Glomerular endothelial cell (primary cell): ENCODE results near the gene LRP5. TPM values are rescaled to one million over a fixed set of nuclear protein-coding genes. Genes with fewer than 3 reads are reported as not detected.
A peak's percentile ranks its signal among the peaks of the same experiment; 100 is the strongest.

Experiments
- DNase-seq: peaks from one replicate; pipeline ENCODE4 v3.0.0-alpha.2; 2011; ENCODE audit warnings: low read depth, low spot score; ENCODE audit errors: extremely low read depth
- total RNA-seq: library from RNA; depleted of rRNA; stranded (reverse); fragments of >200 nt; gene quantifications from 2 replicates; pipeline ENCODE4 v1.2.3, GENCODE V29; 2015

The LRP5 gene
- total RNA-seq: 39.3 and 72.2 TPM in 2 replicates

DNA sequence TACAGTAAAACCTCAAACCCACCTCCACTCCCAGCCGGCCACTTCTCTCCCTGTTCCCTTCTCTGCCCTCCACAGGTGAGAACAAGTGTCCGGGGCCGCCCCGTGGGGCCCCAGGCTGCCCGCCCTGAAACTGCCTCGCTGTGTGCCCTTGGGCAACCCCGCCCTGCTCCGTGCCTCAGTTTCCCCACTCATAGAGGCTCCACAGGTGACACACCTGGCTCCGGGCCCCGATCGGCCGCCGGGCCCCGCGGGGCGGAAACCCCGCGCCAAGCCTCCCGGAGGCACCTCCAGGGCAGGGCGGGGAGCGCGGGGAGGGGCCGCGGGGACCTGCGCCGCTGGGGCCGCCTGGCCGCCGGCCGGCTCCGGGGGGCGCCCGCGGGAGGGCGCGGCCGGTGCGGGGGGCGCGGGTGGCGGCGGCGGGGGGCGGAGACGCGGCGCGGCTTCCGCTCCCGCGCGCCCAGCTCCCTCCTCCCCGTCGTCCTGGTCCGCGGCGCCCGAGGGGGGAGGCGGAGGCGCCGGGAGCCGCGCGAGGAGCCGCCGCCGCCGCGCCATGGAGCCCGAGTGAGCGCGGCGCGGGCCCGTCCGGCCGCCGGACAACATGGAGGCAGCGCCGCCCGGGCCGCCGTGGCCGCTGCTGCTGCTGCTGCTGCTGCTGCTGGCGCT, at the start of gene LRP5:
TSS of gene LRP5 (plus strand) at position 475 of the 663 bp plus-strand sequence. CDS start at position 599, 124 bp downstream.
- DNase-seq: no peak

DNA sequence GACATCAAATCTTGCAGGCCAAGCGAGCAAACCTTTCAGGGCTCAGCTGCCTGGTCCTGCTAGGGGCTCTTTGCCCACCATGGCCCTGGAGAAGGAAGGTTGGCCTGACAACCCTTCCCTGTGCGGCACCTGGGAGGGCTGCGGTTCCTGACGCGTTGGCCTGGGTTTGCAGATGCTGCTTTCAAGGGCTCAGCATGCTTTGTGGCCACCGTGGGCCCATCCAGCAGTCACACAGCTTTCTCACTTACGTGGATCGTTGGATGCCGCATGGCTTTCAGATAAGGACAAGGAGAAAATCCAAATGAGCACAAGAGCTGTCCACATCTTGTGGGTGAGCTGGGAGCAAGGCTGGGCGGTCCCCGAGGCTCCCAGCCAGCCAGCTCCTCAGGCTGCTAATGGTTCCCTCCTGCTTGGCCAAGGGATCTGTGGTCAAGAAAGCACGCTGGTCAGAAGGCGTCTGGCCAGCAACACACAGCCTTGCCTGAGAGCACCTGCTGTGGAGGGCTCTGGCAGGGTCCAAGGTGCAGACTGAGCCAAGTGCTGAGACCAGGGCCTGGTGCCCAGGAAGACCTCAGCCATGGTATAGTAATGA, 48.9 kb upstream of the LRP5 start:
- no peak for DNase-seq

DNA sequence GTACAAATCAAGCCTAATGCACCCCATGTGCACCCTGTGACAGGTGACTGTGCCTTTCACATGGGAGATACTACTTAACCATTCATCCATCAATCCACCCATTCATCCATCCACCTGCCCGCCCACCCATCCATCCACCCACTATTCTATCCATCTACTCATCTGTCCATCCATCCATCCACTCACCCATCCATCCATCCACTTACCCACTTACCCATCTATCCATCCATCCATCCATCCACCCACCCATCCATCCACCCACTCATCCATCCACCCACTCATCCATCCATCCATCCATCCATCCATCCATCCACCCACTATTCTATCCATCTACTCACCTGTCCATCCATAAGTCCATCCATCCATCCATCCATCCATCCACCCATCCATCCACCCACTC, 48.1 kb upstream of the LRP5 start:
- DNase-seq: no peak

DNA sequence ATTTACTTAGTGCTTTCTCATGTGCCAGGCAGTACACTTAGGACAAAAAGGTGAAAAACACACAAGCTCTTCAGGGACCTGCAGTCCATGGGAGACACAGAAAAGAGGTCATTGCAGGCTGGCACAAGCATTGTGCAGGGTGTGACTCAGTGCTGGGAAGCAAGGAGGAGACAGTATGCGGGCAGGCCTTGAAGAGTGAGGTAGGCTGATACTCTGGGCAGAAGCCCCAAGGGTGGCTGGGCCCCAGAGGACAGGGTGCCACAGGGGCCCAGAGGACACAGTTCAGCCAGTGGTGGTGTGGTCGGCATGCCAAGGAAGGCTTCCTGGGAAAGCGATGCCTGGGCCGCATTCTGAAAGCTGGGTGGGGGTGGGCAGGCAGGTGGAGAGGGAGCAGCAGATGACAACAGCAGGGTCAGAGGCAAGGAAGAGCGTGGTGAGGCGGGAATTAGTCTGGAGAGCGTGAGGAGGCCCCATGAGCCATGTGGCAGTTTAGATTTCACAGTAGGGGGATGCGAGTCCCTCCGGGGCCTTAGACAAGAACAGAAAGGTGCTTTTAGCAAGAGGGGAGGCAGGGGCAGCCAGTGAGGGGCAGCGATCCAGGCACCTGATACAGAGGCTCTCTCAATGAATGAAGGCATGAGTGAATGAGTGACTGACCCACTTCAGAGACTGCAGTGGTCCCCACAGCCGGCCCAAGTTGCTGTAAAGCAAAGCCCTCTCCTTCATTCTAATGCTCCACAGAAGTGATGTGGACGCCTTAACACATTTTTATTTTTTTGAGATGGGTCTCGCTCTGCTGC, 47.5 kb upstream of the LRP5 start:
- DNase-seq: no peak

DNA sequence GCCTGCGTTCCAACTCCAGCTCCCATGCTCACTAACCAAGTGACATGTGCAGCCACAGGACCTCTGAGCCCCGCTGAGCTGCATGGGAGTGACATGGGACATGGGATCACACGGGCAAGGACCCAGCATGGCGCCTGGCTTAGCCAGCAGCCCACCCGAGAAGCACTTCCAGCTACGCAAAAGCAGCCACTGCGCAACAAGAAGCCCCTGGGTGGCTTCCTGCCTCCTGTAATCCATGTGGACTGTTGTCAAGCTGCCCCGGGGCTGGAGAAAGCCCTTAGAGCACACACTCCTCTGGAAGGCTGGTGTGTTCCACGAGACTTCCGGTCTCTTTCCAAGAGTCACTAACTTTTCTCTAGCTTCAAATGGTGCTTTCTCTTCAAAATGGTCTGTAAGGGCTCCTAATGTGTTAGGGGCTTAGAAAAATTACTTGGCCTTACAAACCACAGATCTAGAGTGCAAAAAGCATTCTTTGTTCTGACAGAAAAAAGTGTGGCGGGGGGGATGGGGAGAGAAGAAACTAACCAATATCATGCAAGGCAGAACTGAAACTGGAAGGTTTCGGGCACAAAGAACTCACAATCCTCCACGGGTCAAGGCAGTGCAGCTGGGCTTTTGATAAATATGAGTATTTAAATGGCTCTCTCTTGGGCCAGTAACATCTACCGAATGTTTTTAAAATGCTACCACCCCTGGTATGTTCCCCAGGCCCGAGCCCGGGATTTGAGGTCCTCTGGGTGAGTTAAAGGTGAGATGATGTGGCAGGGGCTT, 46.1 kb upstream of the LRP5 start:
- no peak for DNase-seq

DNA sequence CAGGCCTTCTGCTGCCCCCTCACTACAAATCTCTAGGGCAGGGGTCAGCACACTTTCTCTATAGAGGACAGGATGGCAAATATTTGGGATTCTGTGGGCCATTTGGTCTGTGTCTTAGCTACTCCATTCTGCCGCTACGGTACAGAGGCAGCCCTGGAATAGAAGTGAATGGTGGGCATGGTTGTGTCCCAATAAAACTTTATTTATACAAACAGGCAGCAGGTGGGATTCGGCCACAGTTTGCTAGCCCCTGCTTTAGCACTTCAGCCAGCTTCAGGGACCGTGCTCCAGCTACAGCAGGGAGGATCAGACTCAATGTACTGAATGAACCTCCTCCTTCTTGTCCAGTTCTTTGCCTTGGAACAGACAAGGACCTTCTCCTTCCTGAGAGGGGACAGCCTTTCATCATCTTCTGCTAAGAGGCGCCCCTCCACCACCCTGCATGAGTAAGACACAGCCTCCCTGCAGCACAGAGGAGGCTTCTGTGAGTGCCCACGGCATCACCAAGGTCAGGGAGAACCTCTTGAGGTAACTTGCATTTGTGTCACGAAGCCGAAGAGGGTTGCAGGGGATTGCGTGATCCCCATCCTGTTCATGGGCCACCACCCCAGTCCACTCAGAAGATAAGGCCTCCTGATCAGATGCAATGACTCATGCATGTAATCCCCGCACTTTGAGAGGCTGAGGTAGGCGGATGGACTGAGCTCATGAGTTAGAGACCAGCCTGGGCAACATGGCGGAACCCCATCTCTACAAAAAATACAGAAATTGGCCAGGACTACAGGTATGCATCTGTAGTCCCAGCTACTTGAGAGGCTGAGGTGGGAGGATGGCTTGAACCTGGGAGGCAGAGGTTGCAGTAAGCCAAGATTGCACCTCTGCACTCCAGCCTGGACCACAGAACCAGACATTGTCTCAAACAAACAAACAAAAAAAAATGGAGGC, 45.2 kb upstream of the LRP5 start:
- no peak for DNase-seq

DNA sequence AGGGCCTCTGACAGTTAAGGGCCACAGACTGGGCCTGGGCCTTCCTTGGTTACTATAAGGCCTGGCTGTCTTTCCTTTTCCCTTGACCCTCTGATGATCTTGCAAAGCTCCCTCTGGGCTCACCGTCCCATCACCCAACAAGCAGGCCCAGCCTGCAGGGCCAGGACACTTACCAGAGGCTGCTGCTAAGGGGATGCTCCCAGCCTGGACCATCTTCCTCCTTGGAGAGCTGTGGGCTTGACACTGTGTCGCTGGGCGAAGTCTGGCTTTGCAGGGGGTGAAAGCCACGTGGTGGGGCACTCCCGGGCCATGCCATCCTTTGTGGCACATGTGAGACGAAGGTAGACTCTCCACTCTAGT, 44.5 kb upstream of the LRP5 start:
- no peak for DNase-seq

DNA sequence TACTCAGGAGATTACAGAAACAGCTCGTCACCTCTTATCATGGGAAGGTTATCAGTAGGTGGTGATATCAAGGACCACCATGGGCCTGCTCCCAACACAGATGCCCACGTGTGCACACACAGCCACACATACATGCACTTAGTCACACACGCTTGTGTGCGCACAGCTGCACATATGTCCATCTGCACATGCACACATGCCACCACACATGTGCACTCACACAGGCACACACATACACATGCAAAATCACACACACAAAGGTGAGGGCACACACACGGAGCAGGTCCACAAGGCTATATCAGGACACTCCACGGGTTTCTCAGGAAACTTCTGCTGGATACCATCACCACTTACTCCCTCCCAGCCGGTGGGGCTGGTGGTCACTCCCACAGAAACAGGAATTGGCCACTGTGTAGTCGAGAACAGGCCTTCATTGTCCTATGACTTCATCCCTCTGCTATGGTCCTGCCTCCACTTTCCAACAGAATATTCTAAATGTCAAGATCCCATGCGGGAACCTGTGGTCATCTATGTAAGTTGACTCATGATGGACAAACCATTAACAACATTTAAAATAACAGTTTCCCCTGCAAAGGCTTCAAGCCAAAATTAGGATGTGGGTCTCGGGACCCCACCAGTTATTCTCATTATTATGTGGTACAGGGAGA, 42.8 kb upstream of the LRP5 start:
- no peak for DNase-seq

DNA sequence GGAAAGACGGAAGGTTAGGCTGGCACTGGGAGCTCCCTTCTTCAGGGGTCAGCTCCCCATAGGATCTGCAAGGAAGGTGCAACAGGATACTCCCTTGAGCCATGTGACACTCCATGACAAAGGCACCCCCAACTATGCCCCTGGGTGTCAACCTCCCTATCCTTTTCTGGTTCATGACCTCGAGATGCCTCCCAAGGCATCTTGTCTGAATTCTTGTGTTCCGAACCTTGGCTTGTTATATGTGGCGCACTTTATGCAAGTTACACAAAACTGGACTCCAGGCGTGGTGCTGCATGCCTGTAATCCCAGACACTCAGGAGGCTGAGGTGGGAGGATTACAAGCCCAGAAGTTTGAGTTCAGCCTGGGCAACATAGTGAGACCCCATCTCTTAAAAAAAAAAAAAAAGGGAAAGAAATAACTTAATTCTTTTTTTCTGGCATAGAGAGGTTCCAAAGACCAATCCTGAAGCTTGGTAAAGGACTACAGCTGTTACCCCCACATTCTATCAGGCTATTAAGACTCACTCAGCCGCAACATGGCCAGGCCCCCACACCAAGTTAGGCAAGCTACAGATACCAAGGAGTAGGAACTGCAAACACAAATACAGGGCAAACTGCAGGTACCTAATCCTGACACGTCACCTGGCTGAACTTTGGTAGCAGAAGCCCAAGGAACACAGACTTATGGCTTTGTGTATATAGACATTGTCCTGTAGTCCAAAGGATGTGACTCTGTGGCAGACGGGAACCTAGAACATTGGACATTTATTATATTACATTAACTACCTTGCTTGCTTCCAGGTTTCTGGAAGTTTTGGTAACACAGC, 42.0 kb upstream of the LRP5 start:
- DNase-seq: no peak

DNA sequence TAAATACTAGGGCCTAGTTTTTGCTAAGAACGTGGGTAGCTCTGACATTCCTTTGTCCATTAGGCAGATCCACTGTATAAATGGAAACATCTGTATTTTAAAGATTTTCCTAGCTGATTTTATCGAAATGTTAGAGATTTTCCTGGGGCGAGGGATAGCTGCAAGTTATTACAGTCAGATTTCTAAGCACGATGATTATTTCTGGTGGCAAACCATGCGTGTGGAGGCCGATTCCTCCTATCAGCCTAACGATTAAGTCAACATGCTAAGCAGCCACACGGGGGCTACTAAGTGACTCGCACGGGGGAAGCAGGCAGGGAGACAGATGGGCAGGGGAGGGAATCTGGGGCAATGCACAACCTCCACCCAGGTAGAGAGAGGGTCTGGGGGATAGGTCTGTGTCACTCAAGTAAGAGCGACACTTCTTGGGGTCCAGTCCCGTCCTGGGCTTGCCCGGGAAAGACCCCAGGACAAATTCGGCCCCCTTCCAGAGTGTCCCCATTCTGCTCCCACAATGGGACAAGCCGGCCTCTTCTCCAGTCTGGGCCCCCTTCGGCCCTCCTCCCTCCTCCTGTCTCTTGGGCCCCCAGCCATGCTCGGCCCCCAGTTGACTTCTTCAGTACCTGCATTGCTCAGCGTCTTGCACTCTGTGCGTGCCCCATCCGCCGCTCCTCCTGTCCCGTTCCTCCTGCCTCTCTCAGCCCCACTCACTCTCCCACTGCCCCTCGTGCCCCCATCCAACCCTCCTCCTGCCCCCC, 41.2 kb upstream of the LRP5 start:
- DNase-seq: peak; percentile 29

DNA sequence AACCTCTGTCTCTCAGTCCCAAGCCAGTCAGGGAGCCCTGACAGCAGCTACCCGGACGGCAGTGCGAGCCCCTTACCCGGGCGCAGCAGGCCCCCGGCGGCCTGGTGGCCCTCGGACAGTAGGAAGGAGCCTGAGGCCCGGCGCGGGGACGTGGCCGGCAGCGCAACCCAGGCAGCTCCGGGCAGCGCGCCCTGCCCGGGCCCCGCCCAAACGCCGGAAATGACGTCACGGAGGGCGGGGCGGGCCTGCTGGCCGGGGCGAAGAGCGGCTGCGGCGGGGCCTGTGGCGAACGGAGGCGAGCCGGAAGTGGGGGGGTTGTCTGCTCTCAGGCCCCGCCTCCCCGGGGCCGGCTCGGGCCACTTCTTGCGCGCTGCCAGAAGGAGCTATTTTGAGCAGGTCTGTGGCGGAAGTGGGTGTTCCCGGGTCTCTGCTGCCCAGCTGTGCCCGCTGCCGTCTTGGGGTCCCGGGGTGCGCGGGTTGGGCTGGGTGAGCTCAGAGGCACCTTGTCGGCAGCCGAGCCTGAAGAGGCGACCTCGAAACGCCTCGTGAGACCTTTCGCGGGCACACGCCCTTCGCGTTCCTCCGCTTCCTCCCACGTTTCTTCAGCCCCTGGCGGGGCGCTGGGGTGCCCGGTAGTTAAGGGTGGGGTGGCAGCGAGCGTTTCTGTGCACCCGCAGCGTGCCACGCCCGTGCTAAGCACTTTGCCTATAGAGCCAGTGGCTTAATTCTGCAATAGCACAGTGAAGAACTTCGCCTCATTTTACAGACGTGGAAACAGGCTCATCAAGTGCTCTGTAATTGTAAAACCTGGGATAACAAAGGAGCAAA, 40.4 kb upstream of the LRP5 start, which contains the start of gene C11orf24:
TSS of gene C11orf24 (minus strand) at position 193 of the 828 bp plus-strand sequence. CDS start 8,206 bp downstream, outside the sequence.
- no peak for DNase-seq

DNA sequence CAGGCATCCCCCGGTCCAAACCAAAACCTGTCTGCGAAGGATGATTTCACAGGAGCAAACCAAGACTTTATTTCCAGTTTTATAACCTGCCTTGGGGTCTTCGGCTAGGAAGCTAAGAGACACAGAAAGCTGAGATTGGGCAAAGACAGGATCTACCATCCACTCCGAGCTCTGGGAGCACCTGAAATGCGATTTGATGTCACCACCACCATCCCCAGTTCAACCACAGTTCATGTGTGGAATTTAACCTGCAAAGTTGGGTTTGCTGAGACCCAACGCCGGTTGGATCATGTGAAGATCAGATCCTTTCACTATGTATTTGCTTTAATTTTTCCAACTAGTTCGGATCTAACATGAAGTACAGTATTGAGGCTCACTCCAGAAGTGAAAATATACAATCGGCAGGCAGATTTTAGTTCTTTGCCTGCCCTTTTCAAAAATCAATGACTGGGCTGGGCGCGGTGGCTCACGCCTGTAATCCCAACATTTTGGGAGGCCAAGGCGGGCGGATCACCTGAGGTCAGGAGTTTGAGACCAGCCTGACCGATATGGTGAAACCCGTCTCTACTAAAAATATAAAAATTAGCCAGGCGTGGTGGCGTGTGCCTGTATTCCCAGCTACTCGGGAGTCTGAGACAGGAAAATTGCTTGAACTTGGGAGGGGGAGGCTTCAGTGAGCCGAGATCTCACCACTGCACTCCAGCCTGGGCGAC, 39.2 kb upstream of the LRP5 start:
- no peak for DNase-seq

DNA sequence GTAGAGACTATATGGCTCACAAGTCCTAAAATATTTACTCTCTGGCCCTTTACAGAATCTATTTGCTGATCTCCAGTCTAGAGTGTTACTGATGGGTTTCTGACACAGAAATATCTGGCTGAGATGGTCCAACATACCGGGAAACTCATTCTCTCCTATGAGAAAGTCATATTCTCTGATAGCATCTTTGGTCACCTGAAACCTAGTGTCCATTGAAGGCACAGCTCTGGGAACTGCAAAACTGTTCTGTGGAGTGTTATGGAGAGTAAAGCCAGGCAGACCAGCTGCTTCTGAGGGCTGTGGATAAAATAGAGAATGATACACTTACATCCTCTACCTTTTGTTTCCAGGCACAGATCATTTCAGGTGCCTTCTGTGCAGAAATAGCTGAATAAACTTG, 38.1 kb upstream of the LRP5 start:
- no peak for DNase-seq

DNA sequence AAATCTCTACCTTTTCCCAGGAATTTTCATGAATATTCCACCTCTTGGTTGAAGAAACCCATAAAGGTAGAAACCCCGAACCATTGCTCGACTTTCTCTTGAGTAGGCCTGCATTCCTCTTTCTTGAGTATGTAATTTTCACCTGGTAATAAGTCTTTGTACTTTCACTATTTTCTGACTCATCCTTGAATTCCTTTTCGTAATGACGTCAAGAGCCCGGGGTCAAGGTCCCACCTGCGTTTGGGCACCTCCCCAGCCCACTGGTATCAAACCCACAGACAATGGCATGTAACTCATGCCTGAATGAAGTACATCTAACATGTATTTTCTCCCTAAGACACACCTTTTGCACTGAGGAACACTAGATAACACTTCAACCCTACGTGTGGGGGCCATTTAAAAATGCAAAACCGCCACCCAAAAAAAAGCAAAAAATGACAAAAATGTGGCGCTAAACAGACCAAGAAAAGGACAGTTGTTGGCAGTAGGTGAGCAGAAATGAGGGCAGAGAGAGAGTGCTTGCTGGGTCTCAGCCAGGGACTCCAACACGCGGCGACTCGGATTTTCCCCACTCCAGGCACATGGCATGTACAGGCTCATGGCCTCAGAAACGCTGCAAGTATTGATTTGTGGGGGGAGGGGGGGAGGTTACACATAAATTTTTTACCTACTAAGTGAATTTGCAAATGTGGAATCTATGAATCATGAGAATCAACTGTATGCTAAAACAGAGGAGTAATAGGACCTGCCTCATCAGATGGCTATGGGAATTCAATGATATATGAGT, 36.5 kb upstream of the LRP5 start:
- no peak for DNase-seq

DNA sequence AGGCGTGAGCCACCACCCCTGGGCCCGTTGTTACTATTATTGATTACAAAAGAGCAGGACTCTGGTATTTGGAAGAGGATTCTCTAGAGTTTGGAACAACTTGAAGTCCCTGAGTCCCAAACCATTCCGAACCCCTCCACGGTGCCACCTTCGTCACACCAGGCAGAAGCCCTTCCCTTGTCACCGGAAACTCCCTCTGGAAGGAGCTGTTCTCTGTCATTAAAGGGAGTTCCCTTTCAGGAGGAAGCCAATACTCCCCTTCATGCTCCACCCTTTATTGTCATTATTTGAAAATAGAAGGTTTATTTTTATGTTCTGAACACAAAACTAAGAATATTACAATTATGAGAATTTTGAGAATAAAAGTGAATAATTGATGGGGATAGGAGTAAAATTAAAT, 35.5 kb upstream of the LRP5 start:
- no peak for DNase-seq

DNA sequence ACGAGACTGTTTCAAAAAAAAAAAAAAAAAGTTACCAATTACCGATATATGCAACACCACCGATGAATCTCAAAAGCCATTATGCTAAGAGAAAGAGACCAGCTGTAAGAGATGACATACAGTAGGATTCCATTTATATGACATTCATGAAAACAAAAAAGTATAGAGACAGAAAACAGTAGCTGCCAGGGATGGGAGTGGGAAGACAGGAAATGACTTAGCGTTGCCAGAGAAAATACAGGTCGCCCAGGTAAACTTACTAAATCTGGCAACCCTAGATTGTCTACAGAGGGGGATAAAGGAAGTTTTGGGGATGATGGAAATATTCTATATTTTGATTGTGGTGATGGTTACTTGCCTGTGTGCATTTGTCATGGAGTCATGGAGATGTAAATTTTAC, 32.7 kb upstream of the LRP5 start:
- no peak for DNase-seq
